Keratinocyte (primary cell): ENCODE results near the gene ZNF804B.

Experiments used
- CTCF ChIP-seq, 3 experiments: IDR thresholded peaks in 1 of 3; conservative IDR thresholded peaks in 1 of 3; optimal IDR thresholded peaks in 1 of 3; 2 replicates in 2 of 3; 3 replicates in 1 of 3; pipeline versions ENCODE3 to v1.5.1; 2011; ENCODE audit warnings: low read length in 3 of 3, mild to moderate bottlenecking in 3 of 3, moderate library complexity in 2 of 3, control low read depth in 1 of 3, inconsistent platforms in 1 of 3; ENCODE audit not compliant: insufficient read depth in 2 of 3; ENCODE audit errors: extremely low read depth in 1 of 3
- EZH2 ChIP-seq: IDR thresholded peaks from one replicate; pipeline ENCODE4 v1.6.1; 2012; ENCODE audit warnings: inconsistent platforms, mild to moderate bottlenecking, low read length, moderate library complexity

- TF ChIP-seq CTCF (optimal IDR thresholded peaks at IDR 0.05 in 1 of 3, IDR thresholded peaks at IDR 0.05 in 1 of 3, conservative IDR thresholded peaks at IDR 0.05 in 1 of 3; ENCODE audit: extremely low read depth in 1 of 3, insufficient read depth in 2 of 3, low read length in 3 of 3) (no peak), EZH2 (no peak)
These were observed 344.1 kb downstream of the ZNF804B start for GRCh38 chr7:89103564-89103963.
